Lower lobe of right lung (tissue), 2 donors: ENCODE results near the gene HCN2. TPM values are rescaled to one million over a fixed set of nuclear protein-coding genes. Genes with fewer than 3 reads are reported as not detected.
A peak's percentile ranks its signal among the peaks of the same experiment; 100 is the strongest.

Experiments used
- ATAC-seq, 2 donors: fragments of 200-7000 bp; cut with Tn5 transposase; one replicate each; pipeline ENCODE4 v1.9.1; 2020 to 2022; ENCODE audit warnings: mild to moderate bottlenecking in 2 of 2, moderate library complexity in 2 of 2
- DNase-seq: peaks from one replicate; pipeline ENCODE4 v3.0.0-alpha.2; 2020
- H3K27ac ChIP-seq: fragments of 200-600 bp; one replicate; pipeline ENCODE4 v1.8.0; 2022
- H3K27me3 ChIP-seq: fragments of 200-600 bp; one replicate; pipeline ENCODE4 v1.8.0; 2022; ENCODE audit warnings: low read depth
- H3K36me3 ChIP-seq: fragments of 200-600 bp; one replicate; pipeline ENCODE4 v1.8.0; 2022; ENCODE audit warnings: mild to moderate bottlenecking
- H3K4me1 ChIP-seq: fragments of 200-600 bp; one replicate; pipeline ENCODE4 v1.8.0; 2022
- H3K4me3 ChIP-seq: fragments of 200-600 bp; one replicate; pipeline ENCODE4 v1.8.0; 2022; ENCODE audit warnings: mild to moderate bottlenecking
- H3K9me3 ChIP-seq: fragments of 200-600 bp; one replicate; pipeline ENCODE4 v1.8.0; 2022
- intact Hi-C: fragments of 100-400 bp; cut with DNase I; formaldehyde crosslinking; loops from one replicate; pipeline ENCODE4 v1.11.0; 2022
- total RNA-seq: library from RNA; stranded (reverse); fragmentation: NEBNext Ultra II Directional; extraction: Animal tissue kit (Norgen Biotek cat#: 25700); gene quantifications from one replicate; pipeline ENCODE4 v1.2.1, GENCODE V29; 2021
- TF ChIP-seq, protein P1 (sequence below): fragments of 200-600 bp; IDR thresholded peaks from one replicate; pipeline ENCODE4 v1.8.0; 2022; ENCODE audit warnings: antibody characterized with exemption, mild to moderate bottlenecking
- donor health status: DM: no; HTN: yes; CAD: no; lungs with severe emphysema.

HCN2 gene
- total RNA-seq, 1 donor from 2014 or later: 0.24 TPM

DNA sequence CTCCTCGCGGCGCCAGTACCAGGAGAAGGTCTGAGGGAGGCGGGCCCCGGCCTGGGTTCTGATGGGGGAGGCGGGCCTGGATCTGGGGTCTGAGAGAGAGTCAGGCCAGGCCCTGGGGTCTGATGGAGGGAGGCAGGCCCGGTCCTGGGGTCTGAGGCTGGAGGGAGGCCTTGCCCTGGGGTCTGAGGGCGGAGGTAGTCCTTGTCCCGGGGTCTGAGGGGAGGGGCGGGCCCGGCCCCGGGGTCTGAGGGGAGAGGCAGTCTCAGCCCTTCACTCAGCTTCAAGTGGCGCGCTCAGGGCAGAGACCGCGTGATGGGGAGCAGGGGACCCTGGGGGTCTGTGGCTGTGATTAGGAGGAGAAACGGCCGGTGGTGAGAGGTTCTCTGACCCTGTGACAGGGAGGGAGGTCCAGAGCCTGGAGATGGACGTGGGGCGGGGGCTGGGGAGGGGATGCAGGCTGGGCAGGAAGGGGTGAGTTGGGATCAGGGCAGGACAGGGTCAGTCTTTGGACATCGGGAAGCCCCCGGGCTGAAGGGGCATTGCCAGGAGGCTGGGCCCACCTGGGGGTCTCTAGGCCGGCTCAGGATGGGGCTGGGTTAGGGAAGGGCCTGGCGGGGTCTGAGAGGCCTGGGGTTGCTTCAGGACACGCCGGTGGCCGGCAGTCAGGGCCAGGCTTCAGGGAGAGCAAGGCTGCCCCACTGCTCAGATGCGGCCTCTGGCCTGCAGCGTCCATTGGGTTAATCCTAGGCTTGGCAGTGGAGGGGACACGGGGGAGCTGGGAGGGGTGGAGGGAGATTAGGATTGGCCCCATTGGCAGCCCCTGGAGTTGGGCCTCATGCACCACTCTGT is 18.7 kb downstream of the HCN2 start:
- no peaks in the 10 kb centered on the region for H3K36me3 ChIP-seq
- TF ChIP-seq, protein P1, sequence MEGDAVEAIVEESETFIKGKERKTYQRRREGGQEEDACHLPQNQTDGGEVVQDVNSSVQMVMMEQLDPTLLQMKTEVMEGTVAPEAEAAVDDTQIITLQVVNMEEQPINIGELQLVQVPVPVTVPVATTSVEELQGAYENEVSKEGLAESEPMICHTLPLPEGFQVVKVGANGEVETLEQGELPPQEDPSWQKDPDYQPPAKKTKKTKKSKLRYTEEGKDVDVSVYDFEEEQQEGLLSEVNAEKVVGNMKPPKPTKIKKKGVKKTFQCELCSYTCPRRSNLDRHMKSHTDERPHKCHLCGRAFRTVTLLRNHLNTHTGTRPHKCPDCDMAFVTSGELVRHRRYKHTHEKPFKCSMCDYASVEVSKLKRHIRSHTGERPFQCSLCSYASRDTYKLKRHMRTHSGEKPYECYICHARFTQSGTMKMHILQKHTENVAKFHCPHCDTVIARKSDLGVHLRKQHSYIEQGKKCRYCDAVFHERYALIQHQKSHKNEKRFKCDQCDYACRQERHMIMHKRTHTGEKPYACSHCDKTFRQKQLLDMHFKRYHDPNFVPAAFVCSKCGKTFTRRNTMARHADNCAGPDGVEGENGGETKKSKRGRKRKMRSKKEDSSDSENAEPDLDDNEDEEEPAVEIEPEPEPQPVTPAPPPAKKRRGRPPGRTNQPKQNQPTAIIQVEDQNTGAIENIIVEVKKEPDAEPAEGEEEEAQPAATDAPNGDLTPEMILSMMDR: no peak
- peak in 1 of 2 donors; percentile 3 for ATAC-seq
- no peak overlapping the region for H3K27ac ChIP-seq
- H3K9me3 ChIP-seq: no peaks in the 10 kb centered on the region
- H3K4me1 ChIP-seq: peaks cover 32% of the 10 kb centered on the region
- no peak for DNase-seq
- no peaks in the 10 kb centered on the region for H3K27me3 ChIP-seq
- intact Hi-C loops: no loop called here
- H3K4me3 ChIP-seq: no peak overlapping the region

DNA sequence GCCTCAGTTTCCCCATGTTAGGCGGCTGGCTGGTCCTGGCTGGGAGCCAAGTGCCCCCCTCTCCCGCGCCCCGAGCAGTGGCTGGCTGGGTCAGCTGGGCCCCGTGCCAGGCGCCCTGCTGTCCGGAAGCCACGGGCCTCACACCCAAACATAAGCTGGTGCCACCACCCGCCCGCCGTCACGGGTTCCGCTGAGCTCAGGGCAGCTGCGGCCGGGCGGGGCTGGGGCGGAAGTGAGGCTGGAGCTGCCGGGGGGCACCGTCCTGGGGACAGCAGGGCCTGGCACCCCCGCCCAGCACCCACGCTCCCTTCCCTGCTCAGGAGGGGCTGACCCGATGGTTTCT is 19.3 kb downstream of the HCN2 start:
- TF ChIP-seq, protein P1: no peak
- Histone ChIP-seq H3K9me3 (no peaks in the 10 kb centered on the region), H3K36me3 (no peaks in the 10 kb centered on the region), H3K27me3 (no peaks in the 10 kb centered on the region), H3K27ac (peak overlapping the region; percentile 28), H3K4me1 (peaks cover 32% of the 10 kb centered on the region), H3K4me3 (no peak overlapping the region)
- intact Hi-C loops: no loop called here
- peak; percentile 81 for DNase-seq
- ATAC-seq: peak; percentile 40 to 68

DNA sequence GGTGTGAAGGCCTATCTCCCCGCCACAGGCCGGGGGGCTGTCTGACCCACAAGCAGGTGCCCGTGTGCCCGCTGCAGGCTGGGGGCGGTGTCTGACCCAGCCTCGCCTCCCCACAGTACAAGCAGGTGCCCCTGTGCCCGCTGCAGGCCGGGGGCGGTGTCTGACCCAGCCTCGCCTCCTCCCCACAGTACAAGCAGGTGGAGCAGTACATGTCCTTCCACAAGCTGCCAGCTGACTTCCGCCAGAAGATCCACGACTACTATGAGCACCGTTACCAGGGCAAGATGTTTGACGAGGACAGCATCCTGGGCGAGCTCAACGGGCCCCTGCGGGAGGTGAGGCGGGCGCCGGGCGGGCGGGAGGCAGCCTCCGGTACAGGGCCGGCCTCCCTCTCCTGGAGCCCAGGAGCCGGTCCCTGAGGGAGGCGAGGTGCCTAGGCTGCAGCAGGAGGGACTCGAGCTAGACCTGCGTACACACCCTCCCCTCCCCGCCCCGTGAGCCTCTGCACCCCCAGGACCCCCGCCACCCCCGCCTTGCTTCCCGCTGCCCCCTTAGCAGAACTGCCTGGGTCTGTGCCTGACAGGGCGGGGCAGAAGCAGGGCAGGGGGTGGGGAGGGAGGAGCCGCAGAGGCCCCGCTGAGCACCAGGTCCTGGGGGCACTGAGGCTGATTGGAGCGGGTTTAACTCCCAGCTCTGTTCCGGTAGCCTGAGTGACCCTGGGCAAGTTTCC is 20.6 kb downstream of the HCN2 start:
- ATAC-seq: peak; percentile 13 to 39
- TF ChIP-seq, protein P1: no peak
- intact Hi-C loops: no loop called here
- Histone ChIP-seq H3K9me3 (no peaks in the 10 kb centered on the region), H3K4me1 (peaks cover 32% of the 10 kb centered on the region), H3K27me3 (no peaks in the 10 kb centered on the region), H3K27ac (peak overlapping the region; percentile 75), H3K36me3 (no peaks in the 10 kb centered on the region), H3K4me3 (peak overlapping the region; percentile 43)
- DNase-seq: no peak

DNA sequence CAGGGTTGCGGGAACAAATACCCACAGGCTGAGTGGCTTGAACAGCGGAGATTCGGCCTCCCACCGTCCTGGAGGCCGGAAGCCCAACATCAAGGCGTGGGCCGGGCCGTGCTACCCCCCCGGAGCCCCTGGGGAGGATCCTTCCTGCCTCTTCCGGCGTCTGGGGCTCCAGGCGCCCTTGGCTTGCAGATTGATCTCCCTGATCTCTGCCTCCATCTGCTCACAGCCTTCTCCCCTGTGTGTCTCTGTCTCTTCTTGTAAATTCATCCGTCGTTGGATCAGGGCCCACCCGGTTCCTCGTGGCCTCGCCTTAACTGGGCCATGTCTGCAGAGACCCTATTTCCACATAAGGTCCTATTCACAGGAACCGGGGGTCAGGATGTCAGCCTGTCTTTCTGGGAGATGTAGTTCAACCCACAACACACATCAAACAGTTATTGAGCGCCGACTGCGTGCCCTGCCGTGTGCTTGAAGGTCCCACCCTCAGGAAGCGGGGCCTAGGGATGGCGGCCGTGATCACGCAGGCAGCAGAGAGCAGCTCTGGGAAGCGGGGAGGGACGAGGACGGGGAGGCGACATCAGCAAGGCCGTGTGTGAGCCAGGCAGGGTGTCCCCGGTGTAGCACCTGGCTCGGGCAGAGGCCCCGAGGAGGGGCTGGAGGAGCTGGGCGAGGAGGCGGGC is 21.3 kb downstream of the HCN2 start:
- TF ChIP-seq, protein P1: no peak
- DNase-seq (no peak), ATAC-seq (peak; percentile 51 to 58)
- intact Hi-C loops: no loop called here
- H3K27ac ChIP-seq: peak overlapping the region; percentile 75
- peaks cover 35% of the 10 kb centered on the region for H3K4me1 ChIP-seq
- H3K9me3 ChIP-seq: no peaks in the 10 kb centered on the region
- peak overlapping the region; percentile 43 for H3K4me3 ChIP-seq
- peaks cover 4% of the 10 kb centered on the region for H3K27me3 ChIP-seq
- H3K36me3 ChIP-seq: no peaks in the 10 kb centered on the region

DNA sequence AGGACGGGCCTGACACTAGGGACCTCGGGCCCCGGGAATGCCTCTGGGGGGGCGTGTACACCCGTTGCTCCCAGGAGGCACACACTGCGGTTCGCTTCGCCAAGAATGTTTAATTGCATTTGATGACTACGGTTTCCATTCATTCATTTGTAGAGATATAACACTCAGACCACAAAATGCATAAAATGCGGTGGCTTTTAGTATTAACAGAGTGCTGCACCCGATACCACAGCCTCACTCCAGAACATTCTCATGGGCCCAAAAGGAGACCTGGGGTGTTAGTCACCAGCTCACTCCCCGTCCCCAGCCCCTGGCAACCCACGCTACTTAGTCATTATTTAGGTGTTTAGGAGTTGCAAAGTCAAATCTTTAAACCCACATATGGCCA is 21.8 kb downstream of the HCN2 start:
- ATAC-seq (no peak), DNase-seq (no peak)
- Histone ChIP-seq H3K27me3 (peaks cover 4% of the 10 kb centered on the region), H3K4me1 (peaks cover 35% of the 10 kb centered on the region), H3K36me3 (no peaks in the 10 kb centered on the region), H3K27ac (peak overlapping the region; percentile 75), H3K4me3 (peak overlapping the region; percentile 43), H3K9me3 (no peaks in the 10 kb centered on the region)
- TF ChIP-seq, protein P1: no peak
- intact Hi-C loops: no loop called here
